ENCODE results near the gene DOCK10.
"Not testable (repeated sequence)": the region's sequence is repeated elsewhere in the genome, so short reads cannot be mapped to it uniquely, and the experiment has no call there.

Gene DOCK10

DNA sequence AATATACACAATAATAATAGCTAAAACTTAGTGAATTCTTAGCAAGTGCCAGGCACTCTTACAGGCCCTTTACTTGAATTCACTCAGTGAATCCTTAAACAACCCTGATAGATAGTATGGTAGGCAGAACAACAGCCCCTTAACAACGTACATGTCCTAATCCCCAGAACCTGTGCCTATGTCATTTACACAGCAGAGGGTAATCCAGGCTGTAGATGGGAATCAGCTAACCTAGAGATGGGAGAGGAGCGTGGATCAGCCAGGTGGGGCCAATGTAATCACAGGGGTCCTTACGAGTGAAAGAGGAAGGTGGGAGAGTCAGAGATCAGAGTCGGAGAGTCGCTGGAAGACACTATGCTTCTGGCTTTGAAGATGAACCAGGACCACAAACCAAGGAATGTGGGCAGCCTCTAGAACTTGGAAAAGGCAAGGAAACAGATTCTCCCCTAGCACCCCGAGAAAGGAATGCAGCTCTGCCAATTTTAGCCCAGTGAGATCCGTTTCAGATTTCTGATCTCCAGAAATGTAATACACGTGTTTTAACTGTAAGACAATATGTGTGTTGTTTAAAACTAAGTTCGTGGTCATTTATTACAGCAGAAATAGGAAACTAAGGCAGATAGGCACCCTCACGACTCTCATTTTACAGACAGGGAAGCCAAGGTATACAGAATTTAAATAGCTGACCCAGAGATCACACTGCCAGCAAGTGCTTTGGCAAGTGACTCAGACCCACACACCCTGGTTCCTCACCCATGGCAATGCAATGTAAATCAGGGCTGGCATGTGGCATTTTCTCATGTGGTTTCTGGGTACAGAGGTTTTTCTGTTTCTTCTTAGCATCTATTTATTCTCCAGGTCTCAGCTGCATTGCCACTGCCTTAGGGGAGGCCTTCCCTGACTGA is 68.9 kb downstream of the DOCK10 start:
- no peak for DNase-seq

GRCh38 chr2:224971214-224971613 is 71.1 kb downstream of the DOCK10 start:
- DNase-seq, result no peak

GRCh38 chr2:224970311-224970710 is 72.0 kb downstream of the DOCK10 start:
- DNase-seq, result no peak

GRCh38 chr2:224969633-224970260 is 72.5 kb downstream of the DOCK10 start:
- DNase-seq, result no peak

- DNase-seq, result no peak
These were observed 73.2 kb downstream of the DOCK10 start for GRCh38 chr2:224969095-224969494.

GRCh38 chr2:224968051-224968450 is 74.2 kb downstream of the DOCK10 start:
- DNase-seq, result no peak

DNA sequence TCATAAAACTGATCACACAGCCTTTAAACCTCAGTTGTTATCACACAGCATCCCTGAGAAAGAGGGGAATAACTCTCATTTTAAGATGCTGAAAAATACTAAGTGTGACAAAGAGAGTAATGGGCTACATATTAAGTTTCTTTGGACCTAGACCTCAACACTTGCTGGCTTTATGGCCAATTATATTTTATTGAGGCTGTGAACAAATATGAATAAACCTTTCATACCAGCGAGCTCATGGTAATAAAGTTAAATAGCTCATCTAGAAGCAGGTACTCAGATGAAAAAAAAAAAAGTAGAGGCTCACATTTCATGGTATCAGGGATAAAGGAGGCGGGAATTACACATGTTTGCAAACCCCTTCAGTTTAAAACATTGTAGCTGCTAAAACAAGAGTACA is 75.7 kb downstream of the DOCK10 start:
- DNase-seq, result peak; percentile 45

DNA sequence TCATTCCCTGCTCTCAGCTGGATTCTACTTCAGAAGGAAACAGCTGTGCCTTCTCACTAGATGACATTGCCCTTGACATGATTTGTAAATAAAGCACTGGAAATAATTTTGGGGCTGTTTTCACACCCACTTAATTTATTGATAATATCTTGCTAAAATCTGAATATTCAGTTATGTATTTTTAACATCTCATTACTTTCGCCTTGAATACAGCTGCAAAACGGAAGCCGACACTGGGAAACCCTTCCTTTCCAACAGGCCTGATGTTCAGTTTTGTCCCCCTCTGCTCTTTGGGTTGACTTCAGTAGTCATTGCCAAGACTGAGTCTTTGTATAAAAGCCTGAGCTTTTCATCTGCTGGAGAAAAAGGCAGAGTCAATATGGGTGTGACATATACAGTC is 82.7 kb downstream of the DOCK10 start:
- no peak for DNase-seq

DNA sequence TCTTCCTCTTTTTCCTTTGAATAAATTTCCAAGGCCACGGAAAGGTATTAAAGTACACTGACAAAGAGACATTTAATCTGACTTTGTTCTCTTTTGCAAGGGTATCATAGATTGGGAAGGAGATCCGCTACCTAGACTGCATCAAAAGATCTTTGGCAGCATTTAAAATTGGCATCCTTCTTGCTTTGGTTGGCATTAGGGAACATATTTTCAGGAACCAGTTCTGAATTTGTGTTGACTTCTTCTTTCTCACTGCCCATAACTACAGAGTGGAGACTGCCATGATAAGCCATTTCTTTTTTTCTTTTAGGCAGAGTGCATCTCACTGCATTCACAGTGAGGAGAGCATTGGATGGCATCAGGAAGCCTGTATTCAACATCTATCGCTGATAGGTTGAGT is 83.4 kb downstream of the DOCK10 start:
- no peak for DNase-seq

DNA sequence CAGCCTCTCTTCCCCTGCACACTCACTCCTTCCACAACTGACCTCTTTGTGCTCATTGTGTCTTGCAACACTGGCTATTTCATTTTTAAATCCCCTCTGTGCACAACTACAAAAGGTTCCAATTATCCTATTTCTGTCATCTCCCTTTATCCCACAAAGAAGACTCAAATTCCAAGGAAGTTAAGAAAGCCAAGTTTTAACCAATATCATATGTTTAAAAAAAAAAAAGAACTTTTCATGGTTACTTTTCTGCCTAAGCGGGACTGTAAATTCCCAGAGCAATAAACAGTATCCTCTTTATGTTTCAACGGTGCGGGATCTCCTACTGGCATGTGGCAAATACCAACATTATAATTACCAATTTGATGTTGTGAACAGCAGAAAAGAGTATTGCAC is 83.8 kb downstream of the DOCK10 start:
- DNase-seq, result no peak

DNA sequence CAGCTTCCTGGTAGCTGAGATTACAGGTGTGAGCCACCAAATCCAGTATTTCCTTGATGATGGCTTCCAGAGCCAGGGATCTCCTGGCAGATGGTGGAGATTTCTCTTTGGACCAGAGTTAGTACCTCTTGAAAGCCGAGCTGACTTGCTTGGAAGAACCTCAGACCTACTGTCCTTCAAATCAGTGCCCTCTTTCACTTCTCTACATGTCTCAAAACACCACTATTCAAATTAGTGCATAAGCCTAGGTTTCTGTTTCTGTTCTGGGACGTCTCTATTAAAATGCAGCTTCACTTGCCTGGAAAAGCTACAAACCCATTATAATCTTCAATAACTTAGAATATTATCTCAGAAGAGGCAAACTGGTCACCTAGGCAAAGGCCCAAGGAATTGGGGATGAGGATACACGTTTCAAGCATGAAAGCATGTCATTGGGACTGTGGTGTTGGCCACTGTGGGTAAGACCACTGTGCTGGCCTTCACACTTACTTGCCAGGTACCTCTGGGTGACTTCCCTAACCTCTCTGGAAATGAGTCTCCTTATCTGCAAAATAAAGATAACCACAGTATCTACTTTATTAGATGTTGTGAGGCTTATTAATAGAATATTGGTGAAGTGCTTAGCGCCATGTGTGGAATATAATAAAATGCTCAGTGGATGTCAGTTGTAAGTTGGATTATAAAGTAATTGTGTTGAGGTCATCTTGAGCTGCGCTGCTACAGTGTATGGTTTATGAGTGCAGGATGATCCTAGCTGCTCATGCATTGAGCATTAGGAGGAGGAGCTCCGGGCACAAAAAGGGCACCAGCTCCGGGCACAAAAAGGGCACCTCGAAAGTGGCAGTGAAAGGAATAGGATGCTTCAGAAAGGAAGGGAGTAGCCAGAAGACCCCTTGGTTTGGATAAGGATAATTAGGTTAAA is 84.5 kb downstream of the DOCK10 start:
- DNase-seq, result no peak

- DNase-seq, result peak; percentile 41
These were observed 85.6 kb downstream of the DOCK10 start for GRCh38 chr2:224956706-224957105.

GRCh38 chr2:224954980-224955379 is 87.3 kb downstream of the DOCK10 start:
- no peak for DNase-seq

- no peak for DNase-seq
These were observed 89.2 kb downstream of the DOCK10 start for GRCh38 chr2:224952936-224953657.

DNA sequence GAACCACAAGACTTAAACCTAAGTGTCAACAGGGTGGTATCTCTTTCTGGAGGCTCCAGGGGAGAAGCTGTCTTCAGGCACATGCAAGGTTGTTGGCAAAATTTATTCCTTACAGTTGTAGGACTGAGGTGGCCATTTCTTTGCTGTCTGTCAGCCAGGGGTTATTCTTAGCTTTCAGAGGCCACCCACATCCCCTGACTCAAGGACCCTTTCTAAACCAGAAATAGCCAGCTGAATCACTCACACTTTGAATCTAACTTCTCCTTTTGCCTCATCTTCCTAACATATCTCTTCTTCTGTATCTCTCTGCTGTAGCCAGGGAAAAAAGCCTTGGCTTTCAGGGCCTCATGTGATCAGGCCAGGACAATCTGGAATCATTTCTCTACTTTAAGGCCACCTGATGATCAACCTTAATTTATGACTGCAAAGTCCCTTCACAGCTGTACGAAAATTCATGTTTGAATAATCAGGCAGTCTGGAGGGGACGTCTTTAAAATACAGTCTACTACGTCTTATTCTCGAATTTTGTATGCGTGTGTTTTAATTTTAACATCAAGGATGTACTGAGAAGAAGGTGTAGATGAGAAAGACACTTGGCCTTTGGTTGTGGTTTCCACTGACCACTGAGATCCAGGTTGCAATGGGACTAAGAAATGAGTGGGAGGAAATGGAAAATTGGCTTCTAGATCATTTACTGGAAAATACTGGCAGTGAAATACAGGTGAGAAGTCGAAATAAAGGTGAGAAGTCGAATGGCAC is 90.4 kb downstream of the DOCK10 start:
- no peak for DNase-seq

DNA sequence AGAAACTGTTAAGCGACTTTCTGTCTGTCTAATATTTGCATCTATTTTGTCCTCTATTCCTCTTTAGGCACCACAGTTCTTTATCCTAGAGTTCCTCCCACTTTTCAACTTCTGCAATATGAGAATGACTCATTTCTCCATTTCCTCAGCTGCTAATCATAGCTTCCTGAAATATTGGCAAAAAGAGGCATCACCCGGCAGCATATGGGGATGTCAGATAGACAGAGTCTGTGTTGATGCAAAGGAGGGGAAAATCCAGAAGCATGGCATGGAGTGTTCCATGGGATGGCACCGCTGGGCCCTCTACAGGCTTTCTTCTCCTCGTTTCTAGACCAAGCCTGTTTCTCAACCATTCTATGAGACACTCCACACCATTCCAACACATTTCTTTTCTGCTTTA is 93.4 kb downstream of the DOCK10 start:
- no peak for DNase-seq

DNA sequence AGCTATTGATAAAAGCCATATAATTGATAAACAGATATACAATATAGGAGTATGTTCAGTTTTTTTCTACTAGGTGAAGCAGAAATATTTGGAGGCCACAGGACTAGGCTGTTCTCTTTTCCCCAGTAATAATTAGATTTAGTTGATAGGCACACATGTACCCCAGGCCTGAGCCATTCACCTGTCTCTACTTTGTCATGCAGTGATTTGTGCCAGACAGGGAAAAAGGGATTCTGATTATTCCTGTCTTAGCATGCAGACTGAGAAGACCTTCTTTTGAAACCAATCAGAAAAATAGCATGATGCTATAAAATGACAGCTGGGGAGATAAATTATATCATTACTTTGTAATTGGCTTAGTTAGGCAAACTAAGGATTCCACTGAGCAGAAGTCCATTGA is 94.3 kb downstream of the DOCK10 start:
- no peak for DNase-seq

DNA sequence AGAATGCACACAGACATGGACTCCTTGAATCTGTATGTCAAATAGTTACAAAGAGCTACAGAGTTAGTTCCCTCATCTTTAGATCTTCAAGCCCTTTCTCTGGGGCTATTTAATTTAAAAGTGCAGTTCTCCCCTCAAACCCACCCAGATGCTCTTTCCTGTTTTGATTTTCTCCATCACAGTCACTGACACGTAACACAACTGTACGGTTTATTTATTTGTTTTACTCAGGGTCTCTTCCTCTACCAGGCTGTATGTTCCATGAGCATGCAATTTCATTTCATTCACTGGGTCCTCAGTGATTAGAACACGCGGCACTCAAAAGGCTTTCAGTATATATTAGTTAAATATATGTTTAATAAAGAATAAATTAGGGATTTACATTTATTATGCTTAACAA is 94.7 kb downstream of the DOCK10 start:
- DNase-seq, result no peak

DNA sequence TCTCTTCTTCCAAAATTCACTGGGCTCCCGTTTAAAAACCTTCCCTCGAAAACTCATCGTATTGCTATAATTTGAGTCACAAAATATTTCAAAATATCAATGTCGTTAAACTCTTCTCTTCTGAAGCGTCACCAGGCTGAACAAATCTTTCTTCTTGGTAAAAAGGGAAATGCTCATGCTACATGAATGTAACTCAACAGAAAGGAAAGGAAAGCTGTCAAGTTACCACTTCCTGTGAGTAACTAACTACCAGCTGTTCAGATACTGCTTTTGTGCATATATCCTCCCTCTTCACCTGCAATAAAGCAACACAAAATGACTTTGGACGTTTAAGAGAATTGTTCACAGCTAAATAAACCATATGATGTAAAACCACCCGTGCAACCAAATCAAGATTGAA is 95.4 kb downstream of the DOCK10 start:
- no peak for DNase-seq

GRCh38 chr2:224944707-224945547 is 97.3 kb downstream of the DOCK10 start:
- no peak for DNase-seq

DNA sequence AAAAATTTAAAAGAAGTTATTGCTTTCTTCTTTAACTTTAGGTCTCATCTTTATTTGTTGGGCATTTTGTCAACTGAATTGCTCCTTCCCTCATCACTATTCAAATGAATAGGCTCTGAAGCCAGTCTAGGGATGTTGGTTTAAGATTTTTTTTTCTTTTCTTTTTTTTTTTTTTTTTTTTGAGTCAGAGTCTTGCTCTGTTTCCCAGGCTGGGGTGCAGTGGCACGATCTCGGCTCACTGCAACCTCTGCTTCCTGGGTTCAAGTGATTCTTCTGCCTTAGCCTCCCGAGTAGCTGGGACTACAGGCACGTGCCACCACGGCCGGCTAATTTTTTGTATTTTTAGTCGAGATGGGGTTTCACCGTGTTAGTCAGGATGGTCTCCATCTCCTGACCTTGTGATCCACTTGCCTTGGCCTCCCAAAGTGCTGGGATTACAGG is 98.6 kb downstream of the DOCK10 start:
- DNase-seq, result not testable (repeated sequence)
